HG03045 (cell line): ENCODE data around the gene FAM219A.
"Not testable (repeated sequence)": the region's sequence is repeated elsewhere in the genome, so short reads cannot be mapped to it uniquely, and the experiment has no call there.

Source experiments
- ATAC-seq: cut with Tn5 transposase; IDR thresholded peaks from one replicate; pipeline ENCODE4 v1.9.1; 2021; ENCODE audit warnings: mild to moderate bottlenecking, moderate library complexity; ENCODE audit not compliant: unreplicated experiment

The FAM219A gene

DNA sequence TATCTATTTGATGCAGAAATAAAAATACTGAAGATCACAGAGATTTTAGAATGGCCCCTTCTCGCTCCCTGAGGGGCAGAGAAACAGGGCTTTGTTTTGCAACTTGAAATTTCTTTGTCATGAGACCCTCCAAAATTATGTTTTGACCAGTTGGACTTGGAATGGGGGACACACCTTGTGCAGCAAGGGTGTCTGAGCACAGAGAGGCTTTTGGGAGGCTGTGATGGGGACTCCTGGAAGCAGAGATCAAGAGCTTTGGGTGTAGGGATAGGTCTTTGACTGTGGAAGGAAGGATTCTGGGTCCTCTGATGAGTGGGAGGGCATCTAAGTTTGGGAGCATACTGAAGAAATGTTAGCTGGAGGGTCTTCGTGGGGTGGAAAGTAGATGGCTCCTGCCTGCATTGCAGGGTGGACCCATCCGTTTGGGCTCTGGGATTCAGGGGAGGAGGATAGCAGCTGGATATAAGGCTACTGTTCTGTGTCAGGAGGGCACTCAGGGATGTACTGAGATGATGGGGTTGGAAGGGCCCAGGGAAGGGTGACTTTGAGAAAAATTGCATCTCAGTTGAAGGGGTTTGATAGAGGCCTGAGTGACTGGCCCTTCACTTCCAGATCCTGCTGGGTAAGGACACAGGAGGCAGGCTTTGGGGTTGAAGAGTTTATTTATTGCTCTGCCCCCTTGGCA lies 79.9 kb downstream of the FAM219A start:
- no peak for ATAC-seq

DNA sequence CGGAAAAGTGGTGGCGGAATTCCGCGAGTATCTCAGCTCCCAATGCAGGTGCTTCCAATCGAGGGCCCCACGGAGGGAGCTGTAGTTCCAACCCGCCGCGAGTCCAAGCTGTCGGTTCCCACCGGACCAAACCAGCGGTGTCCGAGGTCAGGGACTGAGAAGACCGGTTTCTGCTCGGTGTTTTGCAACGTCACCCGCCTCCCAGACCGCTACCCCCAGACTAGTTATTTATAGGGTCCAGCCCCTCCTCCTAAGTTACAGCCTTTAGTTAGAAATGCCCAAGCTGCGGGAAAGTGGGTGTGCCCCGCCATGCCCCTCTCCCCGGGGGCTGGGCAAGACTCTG lies 81.0 kb downstream of the FAM219A start:
- no peak for ATAC-seq

DNA sequence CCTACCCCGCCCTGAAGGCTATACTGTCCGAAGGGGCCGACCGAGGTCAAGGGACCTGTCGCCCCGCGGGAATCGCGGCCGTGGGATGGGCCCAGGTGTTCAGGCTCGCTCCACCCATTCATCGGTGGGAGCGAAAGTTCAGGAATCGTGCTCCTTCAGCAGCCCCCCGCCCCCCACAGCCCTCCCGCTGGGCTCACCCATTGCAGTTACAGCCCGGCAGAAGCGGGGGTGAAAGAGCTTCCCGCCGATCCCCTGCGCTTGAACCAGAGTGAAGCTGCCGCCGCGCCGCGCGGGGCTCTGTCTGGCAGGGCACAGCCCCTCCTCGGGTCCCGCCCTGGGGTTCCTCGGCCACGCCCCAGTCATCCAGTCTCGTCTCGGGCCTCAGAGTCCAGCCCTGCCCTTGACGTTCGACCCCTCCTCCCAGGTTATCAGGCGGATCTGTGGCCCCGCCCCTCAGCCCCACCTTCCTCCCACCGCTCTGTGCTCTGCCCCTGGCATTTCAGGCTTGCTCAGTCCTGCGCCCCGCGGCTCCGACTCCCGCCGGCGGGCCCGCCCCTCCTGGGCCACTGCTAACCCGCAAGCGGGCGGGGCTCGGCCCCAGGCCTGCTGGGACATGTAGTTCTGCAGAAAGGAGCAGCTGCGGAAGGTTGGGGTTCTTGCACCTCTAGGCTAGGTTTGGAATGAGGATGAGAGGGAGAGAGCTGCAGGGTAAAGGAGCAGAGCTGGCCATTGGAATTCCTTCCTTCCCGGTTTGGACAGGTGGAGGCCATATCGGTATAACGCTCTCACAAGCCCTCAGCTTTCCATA lies 81.6 kb downstream of the FAM219A start, which contains the start of gene MYORG:
TSS of gene MYORG (minus strand) at position 303 of the 808 bp plus-strand sequence. CDS start 3,955 bp downstream, outside the sequence.
- peak; percentile 86 for ATAC-seq

DNA sequence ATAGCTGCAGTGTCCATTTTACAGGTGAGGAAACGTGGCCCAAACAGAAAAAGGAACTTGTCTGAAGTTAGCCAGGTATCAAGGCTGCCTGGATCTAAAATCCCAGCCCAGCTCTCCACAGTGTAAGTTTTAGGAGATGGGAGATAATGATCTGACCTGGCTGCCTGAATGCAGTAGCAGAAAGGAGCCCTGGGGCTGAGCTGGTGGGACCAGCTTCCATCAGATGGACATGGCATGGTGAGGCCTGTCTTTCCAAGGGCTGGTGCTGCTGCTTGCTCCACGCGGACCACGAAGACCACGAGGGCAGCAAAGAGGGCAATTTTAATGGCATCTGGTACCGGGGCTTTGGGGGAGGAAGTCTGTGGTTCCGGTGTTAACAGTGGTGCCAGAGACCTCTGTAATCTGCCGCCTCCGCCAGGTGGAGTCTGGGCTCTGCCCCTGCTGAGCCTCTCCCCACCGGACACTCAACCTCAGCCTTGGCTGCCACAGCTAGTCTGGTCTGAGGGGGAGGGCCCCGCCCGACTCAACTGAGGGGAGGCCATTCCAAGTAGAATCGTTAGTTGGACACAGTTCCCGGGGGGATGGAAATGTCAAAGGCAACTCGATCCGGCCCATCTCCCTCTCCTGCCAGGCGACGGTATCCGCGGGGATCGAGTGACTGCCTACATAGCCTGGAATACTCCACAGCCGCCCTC lies 82.3 kb downstream of the FAM219A start:
- no peak for ATAC-seq

DNA sequence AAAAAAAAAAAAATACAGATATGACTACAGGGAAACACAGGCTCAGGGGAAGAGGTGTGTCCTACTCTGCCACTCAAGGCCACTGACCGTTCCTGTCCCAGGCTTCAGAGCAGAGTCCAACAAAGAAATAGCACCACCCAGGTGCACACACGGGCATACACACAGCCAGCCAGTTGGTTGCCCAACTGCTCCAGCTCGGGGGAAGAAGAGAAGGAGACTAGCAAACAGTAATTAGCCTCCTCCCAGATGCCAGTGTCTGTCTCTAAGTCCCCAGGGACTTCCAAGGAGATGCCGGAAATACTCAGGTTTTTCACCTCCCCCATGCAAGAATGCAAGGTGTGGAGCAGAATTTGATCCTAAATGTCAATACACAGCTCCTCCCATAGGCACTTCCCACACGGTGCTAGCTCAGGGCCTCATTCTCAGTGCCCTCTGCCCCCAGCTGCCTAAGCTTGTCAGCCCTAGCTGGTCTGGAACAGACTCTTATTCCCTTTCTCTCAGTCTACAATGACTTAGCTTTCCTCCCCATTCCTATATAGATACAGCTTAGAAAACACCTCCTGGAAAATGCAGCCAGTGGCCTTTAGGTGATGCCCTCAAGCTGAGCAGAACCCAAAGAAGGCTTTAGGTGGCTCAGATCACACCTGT lies 83.3 kb downstream of the FAM219A start:
- ATAC-seq: no peak

DNA sequence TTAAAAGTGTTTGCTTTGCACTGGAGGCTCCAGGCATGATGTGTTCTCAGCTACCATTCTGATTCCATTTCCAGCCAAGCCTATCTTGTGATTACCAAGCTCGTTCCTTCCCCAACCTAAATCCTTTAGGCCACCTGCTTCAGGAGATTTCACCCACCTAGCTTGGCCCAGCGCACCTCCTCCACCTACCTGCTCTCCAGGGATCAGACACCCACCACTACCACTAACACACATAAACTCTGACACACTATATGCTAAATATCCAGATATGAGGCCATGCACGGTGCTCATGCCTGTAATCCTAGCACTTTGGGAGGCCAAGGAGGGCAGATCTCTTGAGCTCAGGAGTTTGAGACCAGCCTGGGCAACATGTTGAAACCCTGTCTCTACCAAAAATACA lies 84.0 kb downstream of the FAM219A start:
- ATAC-seq: no peak

DNA sequence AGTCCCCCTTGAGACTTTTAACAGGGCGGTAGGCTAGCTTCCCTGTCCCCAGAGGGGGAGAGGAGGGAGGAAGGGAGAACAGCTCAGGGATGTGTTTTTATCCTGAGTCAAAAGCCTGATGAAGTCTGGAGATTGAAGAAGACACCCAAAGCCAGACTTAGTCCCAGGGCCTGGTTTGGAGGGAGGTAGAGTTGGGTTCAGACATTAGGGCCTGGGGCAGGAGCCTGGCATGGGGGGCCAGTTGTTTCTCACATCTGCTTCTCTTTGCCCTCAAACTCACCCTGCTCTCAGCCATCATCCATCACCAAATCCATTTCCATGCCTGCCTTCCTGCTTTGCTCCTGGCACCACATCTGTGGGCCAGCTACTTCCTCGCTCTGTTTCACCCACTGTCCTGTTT lies 84.6 kb downstream of the FAM219A start:
- no peak for ATAC-seq

DNA sequence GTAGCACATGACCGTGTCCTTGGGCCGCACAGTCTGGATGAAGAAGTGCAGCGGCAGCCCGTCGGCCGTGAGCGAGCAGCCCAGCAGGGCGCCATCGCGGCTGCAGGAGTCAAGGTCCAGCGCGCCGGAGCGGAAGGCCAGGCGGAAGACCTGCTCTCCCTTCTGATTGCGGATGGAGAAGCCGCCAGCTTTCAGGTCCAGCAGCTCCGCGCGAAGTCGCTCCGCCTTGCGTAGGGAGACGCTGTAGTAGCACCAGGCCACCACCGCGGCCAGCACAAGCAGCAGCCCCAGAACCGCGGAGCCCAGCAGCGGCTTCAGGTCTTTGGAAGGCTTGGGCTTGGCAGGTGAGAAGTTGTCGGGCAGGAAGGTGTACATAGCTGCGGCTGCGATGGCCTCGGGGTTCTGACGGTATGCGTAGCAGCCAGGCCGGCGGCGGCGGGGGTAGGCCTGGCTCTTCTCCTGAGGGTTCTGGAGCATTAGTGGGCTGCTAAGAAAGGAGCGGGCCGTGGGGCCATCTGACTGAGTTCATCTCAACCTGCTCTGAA lies 85.8 kb downstream of the FAM219A start:
- no peak for ATAC-seq

DNA sequence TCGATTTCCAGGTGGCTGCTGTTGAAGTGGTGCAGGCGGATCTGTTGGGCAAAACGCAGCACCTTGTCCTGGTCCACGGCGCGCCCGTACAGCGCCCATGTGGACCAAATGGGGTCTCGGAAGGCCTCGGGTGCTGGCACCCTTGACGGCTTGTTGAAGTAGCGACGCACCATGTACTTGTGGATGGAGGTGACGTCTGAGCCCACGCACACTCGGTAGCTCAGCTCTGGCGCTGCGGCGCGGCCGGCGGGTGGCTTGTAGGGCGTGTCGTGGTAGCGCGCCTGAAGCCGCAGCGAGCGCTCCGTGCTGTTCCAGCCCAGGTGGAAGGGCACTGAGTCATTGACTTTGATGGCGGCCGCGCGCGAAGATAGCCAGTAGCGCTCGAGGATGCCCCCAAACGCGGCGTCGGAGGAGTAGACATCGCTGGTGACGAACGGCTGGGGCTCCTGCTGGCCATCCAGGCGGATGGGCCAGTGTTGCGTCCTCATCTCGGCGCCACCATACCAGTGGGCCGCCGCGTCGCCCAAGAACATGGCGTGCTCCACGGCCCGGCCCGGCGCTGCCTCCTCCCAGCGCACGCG lies 86.4 kb downstream of the FAM219A start:
- ATAC-seq: no peak

DNA sequence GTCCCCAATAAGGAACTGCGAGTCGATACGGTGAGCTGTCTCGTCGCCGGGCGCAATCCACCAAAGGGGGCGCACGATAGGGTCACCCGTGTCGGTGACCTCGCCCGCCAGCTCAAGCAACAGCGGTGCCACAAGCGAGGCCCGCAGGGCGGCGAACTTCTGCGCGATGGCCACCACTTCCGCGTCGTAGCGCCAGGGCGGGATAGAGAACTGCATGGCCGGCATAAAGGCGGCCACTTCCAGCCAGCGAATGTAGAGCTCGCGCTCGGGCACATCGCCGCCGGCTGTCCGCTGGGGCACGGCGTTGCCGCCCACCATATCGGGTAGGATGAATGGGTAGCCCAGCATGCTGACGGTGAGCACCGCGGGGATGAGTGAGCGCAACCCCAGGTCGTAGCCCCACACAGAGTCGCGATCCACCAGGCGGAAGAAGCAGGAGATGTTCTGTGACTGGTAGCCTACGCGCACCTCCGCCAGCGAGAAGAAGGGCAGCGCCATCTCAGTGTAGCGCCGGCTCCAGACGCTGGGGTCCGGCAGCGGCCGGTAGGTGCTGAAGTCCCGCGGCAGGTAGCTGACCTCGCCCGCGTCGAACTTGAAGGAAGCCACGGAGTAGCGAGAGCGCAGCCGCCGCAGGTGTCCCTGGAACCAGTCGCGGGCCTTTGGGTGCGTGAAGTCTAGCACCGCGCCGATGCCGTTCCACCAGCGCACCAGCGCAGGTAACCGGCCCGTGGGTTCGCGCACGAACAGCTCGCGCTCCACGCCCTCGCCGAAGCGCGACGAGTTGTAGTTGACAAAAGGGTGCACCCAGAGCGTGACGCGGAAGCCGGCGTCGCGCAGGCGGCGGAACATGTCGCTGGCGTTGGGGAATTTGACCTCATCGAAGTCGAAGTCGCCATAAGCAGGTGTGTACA lies 87.1 kb downstream of the FAM219A start:
- ATAC-seq: no peak

DNA sequence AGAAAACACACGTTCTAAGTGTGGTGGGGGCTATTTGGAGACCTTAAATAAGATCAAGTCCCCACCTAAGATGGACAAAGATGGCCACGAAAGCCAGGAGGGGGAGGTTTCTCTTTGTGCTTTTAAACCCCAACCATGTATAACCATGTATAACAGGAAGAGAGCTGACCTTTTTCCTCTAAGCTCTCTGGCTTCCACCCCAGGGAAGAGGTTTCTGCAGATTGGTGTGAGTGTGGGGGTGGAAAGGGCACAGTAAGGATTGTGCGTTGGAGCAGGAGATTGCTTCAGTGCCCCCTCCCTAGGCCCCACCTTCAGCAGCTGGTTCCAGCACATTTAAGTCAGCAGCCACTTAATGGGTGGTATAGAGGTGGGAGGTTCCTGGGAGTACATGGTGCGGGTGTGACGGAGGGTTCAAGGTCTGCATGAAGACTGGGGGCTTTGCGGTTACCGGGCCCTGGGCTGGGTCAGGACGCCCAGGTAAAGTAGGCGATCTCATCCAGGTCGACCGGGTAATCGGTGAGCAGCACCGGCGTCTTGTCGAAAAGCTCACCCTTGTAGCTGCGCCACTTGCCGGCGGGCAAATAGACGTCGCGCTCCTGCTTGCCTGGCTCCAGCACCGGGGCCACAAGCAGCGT lies 87.9 kb downstream of the FAM219A start:
- ATAC-seq: no peak

DNA sequence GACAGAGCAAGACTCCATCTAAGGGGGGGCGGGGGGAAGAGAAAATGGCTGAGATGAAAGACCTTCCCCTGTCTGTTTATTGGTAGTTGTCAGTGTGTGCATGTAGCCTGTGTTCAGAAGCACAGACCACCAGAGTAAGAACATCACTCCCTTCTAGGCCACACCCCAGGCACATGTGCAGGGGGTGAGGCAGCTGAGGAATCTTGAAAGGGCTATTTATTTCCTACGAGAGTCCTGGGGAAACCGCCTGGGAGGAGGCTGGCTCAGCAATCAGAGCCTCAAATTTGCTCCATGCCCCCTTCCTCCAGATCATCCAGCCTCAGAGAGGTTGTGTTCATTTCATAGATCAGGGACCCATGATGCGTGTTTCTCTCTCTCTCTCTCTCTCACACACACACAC lies 88.7 kb downstream of the FAM219A start:
- ATAC-seq: no peak

DNA sequence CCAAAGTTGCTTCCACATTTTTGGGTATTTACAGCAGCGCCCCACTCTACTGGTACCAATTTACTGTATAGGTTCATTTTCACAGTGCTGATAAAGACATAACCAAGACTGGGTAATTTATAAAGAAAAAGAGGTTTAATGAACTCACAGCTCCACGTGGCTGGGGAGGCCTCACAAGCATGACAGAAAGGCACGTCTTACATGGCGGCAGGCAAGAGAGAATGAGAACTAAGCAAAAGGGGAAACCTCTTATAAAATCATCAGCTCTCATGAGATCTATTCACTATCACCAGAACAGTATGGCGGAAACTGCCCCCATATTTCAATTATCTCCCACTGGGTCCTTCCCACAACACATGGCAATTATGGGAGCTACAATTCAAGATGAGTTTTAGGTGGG lies 89.6 kb downstream of the FAM219A start:
- ATAC-seq: not testable (repeated sequence)

DNA sequence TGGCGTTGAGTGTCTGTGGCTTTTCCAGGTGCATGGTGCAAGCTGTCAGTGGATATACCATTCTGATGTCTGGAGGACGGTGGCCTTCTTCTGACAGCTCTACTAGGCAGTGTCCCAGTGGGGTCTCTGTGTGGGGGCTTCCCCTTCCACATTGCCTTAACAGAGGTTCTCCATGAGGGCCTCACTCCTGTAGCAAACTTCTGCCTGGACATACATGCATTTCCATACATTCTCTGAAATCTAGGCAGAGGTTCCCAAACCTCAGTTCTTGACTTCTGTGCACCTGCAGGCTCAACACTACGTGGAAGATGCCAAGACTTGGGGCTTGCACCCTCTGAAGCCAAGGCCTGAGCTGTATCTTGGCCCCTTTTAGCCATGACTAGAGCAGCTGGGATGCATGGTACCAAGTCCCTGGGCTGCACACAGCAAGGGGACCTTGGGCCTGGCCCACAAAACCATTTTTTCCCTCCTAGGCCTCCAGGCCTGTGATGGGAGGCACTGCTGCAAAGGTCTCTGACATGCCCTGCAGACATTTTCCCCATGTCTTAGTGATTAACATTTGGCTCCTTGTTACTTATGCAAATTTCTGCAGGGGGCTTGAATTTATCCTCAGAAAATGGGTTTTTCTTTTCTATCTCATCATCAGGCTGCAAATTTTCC lies 90.5 kb downstream of the FAM219A start:
- ATAC-seq: not testable (repeated sequence)

DNA sequence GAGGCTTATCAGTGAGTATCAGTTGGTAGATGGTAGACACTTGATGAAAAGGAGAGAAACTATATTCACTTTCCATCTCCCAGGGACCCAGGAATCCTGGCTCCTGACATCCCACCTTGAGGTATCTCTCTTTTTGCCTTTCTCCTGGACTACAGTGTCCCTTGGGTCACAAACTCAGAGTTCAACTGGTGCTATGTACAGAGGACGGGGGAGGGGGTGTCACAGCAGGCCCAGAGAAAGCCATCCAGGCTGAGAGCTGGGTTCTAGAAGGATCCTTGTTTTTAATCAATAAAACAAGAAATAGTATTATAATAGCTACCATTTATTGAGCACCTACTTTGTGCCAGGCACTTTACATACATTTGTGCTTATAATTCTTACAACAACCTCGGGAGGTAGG lies 92.0 kb downstream of the FAM219A start:
- no peak for ATAC-seq

DNA sequence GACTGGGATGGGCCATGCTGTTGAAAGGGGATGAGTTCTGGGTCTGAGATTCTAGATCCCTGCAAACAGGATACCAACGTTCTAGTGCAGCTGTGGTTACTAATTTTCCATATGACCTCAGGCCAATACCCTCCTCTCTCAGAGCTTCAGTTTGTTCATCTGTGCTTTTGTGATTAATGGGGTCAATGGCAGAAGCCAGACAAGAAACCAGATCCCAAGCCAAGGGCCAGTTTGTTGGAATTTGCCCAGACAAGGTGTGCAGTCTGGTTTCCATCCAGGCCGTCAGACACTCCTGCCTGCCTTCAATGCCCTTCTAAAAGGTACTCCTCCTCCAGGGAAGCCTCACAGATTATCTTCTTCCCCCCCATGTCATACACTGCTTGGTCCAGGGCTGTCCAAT lies 93.1 kb downstream of the FAM219A start:
- no peak for ATAC-seq

DNA sequence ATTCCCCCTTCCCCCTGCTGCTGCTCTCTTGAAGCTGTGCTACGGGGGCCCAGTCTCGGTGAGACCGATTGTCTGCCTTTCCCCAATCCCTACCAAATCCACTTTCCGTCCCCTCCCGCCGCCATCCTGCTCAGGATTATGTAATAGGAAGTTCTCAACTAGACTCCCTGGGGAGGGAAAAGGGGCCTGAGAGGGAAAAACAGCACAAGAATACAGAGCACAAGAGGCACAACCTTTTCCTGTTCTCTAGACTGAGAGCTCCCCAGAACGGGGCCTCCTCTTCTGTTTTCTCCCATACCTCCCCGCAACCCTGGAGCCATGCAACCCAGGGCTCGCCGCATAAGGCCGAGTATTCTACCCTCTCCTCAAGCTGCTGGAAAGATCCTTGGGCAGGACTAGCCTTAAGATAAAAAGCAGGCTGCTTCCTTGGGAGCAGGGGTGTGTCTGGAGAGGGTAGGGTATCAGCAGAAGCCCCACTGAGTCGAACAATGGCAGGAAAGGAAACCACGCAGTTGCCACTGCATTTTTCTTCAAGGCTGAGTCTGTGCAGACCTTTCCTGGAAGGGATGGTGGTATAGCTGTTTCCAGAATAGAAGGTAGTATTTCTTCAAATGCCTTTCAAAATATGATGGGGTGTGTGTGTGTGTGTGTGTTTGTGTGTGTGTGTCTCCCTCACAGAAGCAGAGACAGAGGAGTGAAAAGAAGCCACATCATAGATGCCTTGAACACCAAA lies 94.6 kb downstream of the FAM219A start:
- no peak for ATAC-seq

DNA sequence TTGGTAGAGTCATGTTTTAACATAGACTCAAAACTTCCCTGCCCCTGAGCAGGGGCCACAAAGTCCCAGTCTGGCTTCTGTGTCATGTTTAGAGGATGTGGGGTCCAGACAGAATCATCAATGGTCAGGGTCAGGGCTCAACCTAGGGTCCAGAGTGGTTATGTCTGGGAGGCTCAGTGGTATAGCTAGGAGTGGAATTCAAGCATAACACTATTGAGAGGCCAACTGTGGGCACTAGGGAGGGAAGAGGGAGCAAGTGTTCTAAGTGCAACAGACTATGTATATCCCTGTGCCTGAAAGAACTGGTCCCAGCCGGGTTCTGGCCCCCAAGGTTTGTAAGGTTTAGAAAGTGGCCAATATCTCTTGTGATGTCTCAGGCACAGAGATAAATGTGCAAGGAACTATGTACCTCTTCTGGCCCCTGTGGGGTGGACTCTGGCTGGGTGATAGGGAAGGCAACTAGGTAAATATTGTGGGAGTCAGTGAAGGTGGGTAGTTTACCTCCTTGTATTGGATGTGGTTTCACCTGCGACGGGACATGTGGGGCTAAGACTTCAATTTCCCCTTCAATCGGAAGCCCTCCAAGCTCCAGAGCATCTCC lies 95.7 kb downstream of the FAM219A start:
- no peak for ATAC-seq
